GM12892 (cell line): Measurements from ENCODE around the gene DDOST.

Source experiments
- DNase-seq: peaks from one replicate; pipeline ENCODE4 v3.0.0; 2011; ENCODE audit not compliant: insufficient read length
- FAIRE-seq: peaks from 2 replicates; lab custom pipeline; 2011; peaks lifted over from hg19 to GRCh38; lab: Jason Lieb, UNC
- POLR2A ChIP-seq: IDR thresholded peaks from 2 replicates; pipeline ENCODE4 v1.6.1; 2011; ENCODE audit warnings: low read depth, low read length, control low read depth
- POLR2AphosphoS5 ChIP-seq: IDR thresholded peaks from 2 replicates; pipeline ENCODE4 v1.6.1; 2011; ENCODE audit warnings: low read depth, low read length, control low read depth
- TAF1 ChIP-seq: IDR thresholded peaks from 2 replicates; pipeline ENCODE4 v1.6.1; 2011; ENCODE audit warnings: low read depth, mild to moderate bottlenecking, control low read depth, low read length, borderline replicate concordance

The DDOST gene

GRCh38 chr1:20701446-20701845, 40.3 kb upstream of the DDOST start:
- FAIRE-seq, result no peak

DNA sequence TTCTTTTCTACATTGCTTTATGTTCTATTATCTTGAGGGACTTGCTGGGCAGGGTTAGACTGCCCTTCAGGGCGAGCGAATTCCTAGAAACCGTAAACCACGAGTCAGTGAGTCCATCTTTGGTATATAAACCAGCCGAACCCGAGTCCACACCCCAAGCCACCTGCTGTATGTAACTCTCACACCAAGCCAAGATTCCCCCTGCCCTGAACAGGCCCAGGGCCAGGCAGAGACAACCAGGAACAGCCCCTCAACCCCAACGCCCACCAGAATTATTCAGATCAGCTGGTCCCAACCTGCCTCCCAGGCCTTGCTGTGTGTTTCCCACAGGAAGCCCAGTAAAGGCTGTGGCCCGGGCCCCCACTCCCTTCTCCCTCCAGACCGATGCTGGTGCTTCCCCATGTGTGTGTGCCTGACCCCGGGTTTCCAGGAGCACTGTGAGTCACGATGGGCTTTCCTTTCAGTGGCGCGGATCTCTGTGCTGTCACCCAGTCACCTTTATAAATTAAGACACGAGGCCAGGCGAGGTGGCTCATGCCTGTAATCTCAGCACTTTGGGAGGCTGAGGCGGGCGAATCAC, 39.6 kb upstream of the DDOST start:
- FAIRE-seq (no peak), DNase-seq (no peak)
- TF ChIP-seq TAF1 (no peak), POLR2AphosphoS5 (no peak)

More at GRCh38 chr1:20701446-20701845, 40.3 kb upstream of the DDOST start:
- no peak for DNase-seq
- TF ChIP-seq POLR2AphosphoS5, result no peak
- TF ChIP-seq TAF1, result no peak
- TF ChIP-seq POLR2A, result no peak

- no peak for FAIRE-seq
- no peak for TF ChIP-seq TAF1
- no peak for TF ChIP-seq POLR2A
- no peak for TF ChIP-seq POLR2AphosphoS5
- no peak for DNase-seq
Observed at GRCh38 chr1:20699558-20699957, 38.4 kb upstream of the DDOST start.

GRCh38 chr1:20698195-20698910, 37.2 kb upstream of the DDOST start:
- FAIRE-seq, result no peak
- TF ChIP-seq POLR2A (no peak), TAF1 (no peak), POLR2AphosphoS5 (no peak)

GRCh38 chr1:20697563-20697962, 36.4 kb upstream of the DDOST start:
- no peak for DNase-seq
- TF ChIP-seq POLR2AphosphoS5 (no peak), TAF1 (no peak), POLR2A (no peak)
- FAIRE-seq, result no peak

More at GRCh38 chr1:20698195-20698910, 37.2 kb upstream of the DDOST start:
- DNase-seq, result no peak

DNA sequence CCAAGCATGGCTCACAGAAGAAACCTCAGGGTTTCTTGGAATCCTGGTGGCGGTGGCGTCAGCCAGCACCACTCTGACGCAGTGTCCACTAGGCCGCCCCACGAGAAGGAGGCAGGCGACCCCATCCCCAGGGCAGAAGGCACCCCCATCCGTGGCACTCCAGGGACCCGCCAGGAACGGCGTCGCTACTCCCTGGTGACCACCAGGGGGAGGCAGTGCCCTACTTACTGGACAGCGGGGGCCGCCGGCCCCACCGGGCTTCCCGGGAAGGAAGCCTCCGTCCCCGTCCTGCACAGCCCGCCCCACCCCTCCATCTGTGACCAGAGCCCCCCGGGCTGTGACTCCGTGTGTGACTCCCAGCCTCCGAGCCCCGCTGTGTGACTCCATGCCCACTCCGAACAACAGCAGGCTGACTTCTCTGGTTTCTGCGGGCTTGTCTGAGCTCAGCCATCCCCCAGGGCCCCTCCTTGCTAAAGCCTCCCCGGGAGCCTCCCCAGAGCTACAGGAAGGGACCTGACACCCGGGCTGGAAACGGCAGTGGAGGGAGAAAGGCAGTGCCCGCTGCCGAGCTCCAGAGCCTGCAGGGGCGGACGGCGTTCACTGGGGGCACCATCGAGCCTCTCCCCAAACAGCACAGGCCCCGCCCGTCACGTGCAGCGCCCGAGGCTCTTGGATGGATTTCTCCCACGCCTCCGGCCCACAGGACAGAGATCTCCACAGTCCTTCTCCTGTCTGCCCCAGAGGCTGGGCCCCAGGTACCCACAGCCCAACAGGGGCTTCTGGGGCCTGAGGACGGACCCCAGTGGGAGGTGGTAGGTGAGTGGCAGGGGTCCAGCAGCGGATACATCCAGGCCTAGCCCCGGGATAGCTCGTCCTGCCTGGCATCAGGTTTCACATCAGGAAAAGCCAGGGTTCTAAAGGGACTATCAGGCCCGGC, 35.5 kb upstream of the DDOST start:
- FAIRE-seq, result peak; percentile 80
- TF ChIP-seq POLR2AphosphoS5, result no peak
- TF ChIP-seq TAF1, result no peak
- TF ChIP-seq POLR2A, result no peak
- DNase-seq, result peak; percentile 96

DNA sequence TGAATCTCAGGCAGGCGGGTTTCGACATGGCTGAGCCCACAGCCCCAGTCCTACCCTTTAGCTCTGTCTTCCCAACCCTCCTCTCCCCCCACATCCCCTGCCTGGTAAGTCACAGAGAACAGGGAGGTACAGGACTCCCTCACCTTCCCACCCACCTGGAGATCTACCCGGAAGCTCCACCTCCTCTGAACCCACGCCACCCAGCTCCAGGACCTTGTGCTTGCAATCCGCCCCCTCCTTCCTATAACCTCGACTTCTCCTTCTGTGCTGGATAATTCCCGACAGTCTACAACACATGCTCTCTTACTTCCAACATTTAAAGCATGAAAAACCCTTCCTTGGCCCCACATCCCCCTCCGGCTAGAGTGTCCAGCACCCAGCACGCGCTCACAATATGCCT, 34.3 kb upstream of the DDOST start:
- TF ChIP-seq POLR2A (no peak), TAF1 (no peak), POLR2AphosphoS5 (no peak)
- FAIRE-seq, result no peak
- DNase-seq, result no peak

DNA sequence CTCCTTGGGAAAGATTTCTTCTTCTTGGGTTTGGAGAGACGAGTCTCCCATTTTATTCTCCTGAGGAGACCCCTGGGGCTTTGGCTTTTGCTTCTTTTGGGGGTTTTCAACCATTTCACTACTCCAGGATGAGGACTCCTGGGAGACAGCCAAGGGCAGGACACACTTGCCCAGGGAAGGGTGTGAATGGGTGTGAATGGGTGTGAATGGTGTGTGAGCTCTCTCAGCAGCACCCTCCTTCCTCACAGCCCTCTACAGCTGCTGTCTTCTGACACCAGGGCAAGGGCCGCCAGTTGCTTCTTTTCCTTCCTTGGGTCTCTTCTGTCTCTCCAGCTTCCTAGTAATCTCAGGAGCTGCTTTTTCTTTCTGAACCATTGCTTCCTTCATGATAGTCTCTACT, 32.5 kb upstream of the DDOST start:
- no peak for DNase-seq
- FAIRE-seq, result no peak
- TF ChIP-seq TAF1 (no peak), POLR2AphosphoS5 (no peak), POLR2A (no peak)

GRCh38 chr1:20691872-20692271, 30.7 kb upstream of the DDOST start:
- TF ChIP-seq POLR2A (no peak), POLR2AphosphoS5 (no peak), TAF1 (no peak)
- FAIRE-seq (no peak), DNase-seq (no peak)

DNA sequence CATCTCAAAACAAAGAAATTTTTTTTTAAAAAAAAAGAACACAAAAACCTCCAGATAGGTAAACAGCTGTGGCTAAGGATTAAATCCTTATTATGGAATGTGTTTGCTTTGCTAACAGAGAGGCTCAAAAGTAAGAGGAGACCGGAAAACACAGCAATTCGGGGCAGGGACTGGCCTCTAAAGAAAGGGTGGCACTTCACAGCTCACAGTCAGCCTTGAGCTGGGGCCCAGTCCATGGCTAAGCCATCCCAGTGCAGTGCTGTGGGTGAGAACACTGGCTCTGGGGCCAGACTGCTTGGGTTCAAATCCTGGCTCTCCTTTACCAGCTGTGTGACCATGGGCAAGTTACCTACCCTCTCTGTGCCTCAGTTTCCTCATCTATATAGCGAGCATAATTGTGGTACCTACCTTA, 28.5 kb upstream of the DDOST start:
- DNase-seq (no peak), FAIRE-seq (no peak)
- TF ChIP-seq POLR2AphosphoS5 (no peak), POLR2A (no peak), TAF1 (no peak)

- TF ChIP-seq POLR2A (no peak), POLR2AphosphoS5 (no peak), TAF1 (no peak)
- no peak for FAIRE-seq
- DNase-seq, result no peak
Observed at GRCh38 chr1:20686883-20687725, 25.9 kb upstream of the DDOST start.
